GM18870 (cell line): ENCODE measurements around the gene HMCN1.
A peak's percentile ranks its signal among the peaks of the same experiment; 100 is the strongest.
"Not testable (repeated sequence)": the region's sequence is repeated elsewhere in the genome, so short reads cannot be mapped to it uniquely, and the experiment has no call there.

Source experiments
- ATAC-seq: cut with Tn5 transposase; IDR thresholded peaks from one replicate; pipeline ENCODE4 v1.9.1; 2021; ENCODE audit warnings: moderate library complexity; ENCODE audit not compliant: unreplicated experiment

Gene HMCN1

GRCh38 chr1:185739967-185740366, 5.8 kb downstream of the HMCN1 start:
- peak; percentile 89 for ATAC-seq

GRCh38 chr1:185741551-185741950, 7.4 kb downstream of the HMCN1 start:
- no peak for ATAC-seq

GRCh38 chr1:185742403-185742802, 8.2 kb downstream of the HMCN1 start:
- no peak for ATAC-seq

DNA sequence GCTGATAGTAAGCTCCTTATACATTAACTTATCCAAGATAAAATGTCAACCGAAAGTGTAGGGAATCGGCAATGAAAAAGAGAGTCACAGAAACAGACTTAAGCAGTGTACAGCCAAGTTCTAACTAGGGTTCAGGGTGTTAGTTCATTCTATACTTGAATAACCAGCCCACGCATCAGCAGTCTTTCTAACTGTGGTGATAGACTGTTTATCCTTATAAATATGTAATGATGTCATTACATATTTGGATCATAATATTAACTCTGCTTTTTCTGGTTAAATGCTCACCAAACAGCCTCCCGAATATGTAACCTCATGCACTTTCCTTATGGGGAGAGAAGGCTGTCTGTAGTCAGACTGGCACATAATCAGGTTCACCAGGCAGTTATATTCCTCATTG, 11.0 kb downstream of the HMCN1 start:
- no peak for ATAC-seq

DNA sequence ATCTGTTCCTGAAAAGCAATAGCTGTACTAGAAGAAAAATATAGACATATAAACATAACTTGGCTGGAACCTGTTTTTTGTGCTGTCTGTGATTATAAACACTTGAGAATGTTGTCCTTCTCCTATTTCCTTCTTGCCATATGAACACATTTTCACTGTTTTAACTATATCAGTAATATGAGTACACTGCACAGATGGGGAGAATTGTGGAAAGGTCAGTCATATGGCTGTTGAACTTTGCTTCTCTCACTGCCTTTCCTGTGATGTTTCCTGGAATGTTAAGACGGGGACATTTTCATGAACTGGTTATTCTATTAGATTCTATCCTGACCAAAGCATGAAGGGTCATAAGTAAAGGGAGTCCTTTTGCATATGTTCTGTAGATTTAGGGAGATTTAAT, 24.9 kb downstream of the HMCN1 start:
- no peak for ATAC-seq

- no peak for ATAC-seq
Measured at GRCh38 chr1:185761841-185762240, 27.6 kb downstream of the HMCN1 start.

DNA sequence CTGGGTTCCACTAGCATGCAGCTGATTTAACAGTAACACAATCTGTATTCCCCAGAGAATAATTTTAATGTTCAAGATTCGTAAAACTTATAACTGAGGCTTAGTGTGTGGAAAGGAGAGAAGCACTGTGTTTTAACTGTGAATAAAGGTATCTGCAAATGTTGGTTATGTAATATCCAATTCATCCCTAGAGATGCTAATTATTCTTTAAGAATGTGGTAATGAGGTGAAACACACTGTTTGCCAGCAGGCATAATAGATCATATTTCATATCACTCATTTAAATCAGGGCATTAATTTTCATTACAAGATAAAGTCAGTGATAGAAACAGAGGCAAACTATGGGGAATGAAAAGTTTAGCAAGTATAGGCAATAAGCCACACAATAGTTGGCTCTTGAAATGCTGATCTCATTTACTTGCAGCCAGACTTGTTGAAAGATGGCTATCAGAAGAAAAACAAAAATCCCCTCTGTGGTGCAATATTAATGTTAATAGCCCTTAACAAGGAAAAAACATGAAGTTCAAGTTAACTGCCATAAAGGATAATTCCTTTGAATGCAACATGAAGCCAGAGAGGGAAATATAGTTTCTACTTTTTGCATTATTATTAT, 33.4 kb downstream of the HMCN1 start:
- no peak for ATAC-seq

DNA sequence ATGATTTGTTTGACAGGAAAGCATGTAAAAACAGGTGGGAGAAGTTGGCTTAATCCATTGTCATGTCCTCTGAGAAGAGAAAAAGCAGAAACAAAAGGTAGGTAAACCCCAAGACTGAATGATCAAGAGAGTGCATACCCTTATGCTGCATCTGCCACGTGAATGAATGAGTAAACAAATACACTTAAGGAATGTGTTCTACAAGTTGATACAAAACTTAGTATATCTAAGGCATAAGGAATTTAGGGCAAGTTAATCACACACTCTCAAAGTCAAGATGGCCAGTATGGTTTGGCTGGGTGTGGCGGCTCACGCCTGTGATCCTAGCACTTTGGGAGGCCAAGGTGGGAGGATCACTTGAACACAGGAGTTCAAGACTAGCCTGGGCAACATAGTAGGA, 34.2 kb downstream of the HMCN1 start:
- ATAC-seq: no peak

GRCh38 chr1:185769136-185769535, 34.9 kb downstream of the HMCN1 start:
- no peak for ATAC-seq

GRCh38 chr1:185774394-185774793, 40.2 kb downstream of the HMCN1 start:
- no peak for ATAC-seq

- no peak for ATAC-seq
Measured at GRCh38 chr1:185775501-185775900, 41.3 kb downstream of the HMCN1 start.

DNA sequence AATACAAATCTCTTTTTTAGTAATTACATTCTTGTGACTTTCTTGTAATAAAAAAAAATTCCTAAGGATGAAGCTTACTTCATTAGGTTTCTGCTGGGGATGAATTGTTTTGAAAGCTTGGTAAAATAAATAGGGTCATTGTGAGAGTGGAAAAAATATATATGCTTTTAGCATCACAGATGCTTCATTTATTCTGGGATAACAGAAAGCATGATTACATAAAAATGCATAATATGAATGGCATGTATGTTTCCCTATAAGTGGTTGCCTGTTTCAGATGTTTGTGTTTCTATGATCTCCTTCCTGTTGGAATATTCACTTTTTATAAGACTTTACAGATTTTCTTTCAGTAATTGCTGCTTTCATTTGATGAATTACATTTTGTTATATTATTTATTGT, 42.3 kb downstream of the HMCN1 start:
- ATAC-seq: no peak

DNA sequence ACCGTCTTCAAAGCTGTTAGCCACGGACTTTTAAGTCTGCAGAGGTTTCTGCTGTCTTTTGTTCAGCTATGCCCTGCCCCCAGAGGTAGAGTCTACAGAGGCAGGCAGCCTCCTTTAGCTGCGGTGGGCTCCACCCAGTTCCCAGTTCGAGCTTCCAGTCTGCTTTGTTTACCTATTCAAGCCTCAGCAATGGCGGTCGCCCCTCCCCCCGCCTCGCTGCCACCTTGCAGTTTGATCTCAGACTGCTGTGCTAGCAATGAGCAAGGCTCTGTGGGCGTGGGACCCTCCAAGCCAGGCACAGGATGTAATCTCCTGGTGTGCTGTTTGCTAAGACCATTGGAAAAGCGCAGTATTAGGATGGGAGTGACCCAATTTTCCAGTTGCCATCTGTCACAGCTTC, 49.7 kb downstream of the HMCN1 start:
- ATAC-seq: not testable (repeated sequence)

DNA sequence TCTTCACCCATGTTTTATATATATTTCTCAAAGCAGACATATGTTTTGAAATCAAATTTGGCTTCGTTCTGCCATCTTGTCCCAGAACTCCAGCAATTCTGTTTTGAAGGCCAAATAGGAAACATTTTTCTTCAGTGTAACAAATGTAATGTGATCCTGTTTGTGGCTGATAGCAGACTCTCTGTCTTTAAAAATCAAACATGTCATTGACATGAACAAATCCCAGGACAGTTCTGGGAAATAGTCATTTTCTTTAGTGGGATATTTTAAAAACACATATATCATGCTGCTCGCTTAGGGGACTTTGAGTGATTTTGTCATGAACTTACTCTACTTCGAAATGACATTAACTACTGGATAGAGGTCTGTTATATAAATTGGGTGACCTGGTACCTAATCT, 51.4 kb downstream of the HMCN1 start:
- no peak for ATAC-seq

GRCh38 chr1:185786524-185786923, 52.3 kb downstream of the HMCN1 start:
- ATAC-seq: no peak

DNA sequence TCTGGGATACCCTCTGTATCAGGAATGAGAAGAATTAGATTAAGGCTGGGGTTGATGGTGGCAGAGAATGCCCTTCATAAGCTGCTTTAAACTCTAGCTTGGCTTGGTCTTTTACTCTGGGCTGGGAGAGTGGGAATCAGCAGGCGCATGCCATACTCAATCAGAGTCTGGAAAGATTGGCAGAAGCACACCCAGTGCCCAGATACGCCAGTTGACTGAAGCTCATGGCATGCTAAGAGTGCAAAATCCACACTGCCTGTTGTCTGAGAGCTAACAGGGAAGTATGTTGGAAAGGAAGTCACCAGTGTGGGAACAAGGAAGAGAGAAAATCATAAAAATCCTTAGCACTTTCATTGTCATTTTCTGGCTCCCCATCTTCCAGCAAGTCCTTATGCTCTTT, 53.0 kb downstream of the HMCN1 start:
- ATAC-seq: no peak

DNA sequence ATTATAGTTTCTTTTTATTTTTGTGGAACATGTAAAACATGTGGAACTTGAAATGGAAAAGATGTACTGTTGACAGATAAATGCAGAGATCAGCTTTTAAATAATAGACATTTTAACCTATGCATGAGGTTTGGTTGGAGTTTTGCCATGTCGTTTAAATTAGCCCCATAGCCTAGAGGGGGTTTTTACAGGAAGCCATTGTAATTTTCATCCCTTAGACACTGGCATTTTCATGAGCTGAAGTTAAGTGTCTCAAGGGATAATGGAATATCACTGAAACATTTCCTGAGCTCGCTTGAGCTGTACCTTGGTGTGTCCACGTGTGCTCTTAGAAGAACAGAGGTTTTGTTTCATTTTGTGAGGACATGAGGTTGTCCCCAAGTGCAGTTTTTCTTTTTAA, 54.2 kb downstream of the HMCN1 start:
- no peak for ATAC-seq

DNA sequence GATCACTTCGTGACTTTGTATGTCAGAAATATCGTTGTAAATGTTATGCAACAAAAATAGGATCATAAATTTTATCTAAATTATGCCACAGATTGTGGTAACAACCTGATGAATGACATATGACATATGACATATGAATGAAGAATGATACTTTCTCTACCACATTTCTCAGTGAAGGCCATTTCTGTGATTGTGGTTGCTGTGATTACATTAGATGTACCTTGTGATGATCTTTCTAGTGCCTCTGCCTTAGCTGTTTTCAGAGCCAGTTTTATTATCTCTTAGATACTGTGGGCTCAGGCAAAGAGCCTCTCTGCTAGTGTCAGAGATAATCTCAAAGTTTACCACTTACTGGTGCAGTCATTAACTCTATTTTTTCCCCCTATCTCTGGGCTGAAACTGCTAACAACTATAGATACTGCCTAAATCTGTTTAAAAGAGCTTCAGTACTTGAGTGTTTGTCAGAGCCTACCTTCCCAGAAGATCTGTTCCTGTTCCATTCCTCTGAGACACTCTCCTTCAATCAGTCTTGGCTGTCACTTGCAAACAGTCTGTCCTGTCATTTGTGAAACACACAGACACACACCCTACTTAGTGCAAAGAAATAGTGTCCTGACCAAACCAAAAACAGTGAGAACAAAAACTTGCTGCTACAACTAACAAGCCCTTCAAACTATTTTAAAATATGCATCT, 55.5 kb downstream of the HMCN1 start:
- ATAC-seq: no peak

DNA sequence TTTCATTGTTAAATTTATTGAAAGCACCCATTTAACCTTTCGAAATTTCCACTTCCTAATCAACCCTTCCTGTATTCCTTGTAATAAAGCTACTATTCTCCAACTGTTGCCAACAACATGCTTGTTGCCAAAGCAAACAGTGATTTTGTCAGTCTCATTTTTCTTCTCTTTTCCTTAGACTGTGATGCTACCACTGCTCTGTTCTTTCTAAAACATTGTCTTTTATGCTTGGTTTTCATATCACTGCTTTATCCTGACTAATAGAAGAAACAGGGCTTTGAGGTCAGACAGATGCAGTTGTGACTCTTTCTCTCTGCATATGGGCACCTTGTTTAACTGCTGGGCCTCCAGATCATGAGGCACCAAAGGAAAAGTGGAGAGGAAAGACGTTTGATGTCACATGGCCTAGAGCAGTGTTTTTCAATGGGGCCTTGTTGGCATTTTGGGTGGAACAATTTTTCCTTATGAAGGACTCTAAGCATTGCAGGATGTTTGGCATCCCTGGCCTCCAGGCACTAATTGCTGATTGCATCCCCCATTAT, 56.1 kb downstream of the HMCN1 start:
- ATAC-seq: no peak

GRCh38 chr1:185792040-185792439, 57.8 kb downstream of the HMCN1 start:
- no peak for ATAC-seq

DNA sequence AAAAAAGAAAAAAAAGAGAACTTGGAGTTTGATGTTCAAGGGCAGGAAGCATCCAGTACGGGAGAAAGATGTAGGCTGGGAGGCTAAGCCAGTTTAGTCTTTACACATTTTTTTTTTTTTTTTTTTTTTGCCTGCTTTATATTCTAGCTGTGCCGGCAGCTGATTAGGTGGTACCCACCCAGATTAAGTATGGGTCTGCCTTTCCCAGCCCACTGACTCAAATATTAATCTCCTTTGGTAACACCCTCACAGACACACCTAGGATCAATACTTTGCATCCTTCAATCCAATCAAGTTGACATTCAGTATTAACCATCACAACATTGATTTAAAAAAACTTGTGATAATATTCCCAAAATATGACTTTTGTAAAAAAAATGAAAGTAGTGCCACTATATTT, 60.3 kb downstream of the HMCN1 start:
- not testable (repeated sequence) for ATAC-seq

DNA sequence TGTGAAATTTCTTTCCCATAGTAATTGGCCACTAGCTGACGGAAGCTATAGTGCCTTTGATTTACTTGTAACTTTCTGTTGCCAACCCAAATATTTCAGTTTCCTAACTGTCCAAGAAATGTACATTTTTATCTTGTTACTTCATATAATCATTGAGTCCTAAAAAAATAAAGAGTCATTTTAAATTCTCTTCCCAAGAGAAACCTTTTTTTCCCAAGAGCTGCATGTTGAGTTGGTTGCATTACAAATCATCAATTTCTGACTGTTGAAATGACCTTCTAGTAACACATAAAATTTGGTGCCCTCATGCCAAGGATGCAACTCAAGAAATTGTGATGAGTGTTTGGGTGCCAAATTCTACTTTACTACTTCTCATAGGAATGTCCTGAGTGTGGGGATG, 61.0 kb downstream of the HMCN1 start:
- ATAC-seq: no peak

GRCh38 chr1:185798505-185798904, 64.3 kb downstream of the HMCN1 start:
- no peak for ATAC-seq
